Heart left ventricle (tissue), 13 donors: ENCODE measurements around the gene IKZF4.

Source experiments
- POLR2A ChIP-seq, 2 donors: fragments of 450-650 bp; IDR thresholded peaks; one replicate each; pipeline ENCODE4 v1.6.1; 2017; ENCODE audit warnings: antibody characterized with exemption in 2 of 2, mild to moderate bottlenecking in 2 of 2, moderate library complexity in 2 of 2
- TF ChIP-seq, protein P1 (sequence below), 12 donors: fragments of 200-600 bp; sonication (generic) in 4 of 12; IDR thresholded peaks; one replicate each; pipeline versions ENCODE4 v1.5.0 to v1.8.0; 2018 to 2022; ENCODE audit warnings: antibody characterized with exemption in 12 of 12, mild to moderate bottlenecking in 5 of 12
- donor health status: ischemic (EF 13 %, LVEDD 7.1; RV severe dilation, severe dysfunction).
- donor health status: DM: no; HTN: yes; CAD: no.
- donor health status: DM: no; HTN: no; CAD: no.
- donor health status: ischemic (EF 25% LVEDD 6.9; RV normal size, moderate dysfunction).
- donor health status: ischemic (EF 25% LVEDD 5.7; RV mildly dilated, moderate dysfunction).
- donor health status: ischemic (EF 35%, LVEDD 5.7; RV mildly dilated, moderate dysfunction).
- donor health status: nonischemic (EF 11% LVEDD 7.7; RV severe dilation, severe dysfunction).
- donor health status: DM: yes; HTN: yes; CAD: no.
- donor health status: PGD.
- donor health status: ischemic (EF 29% LVEDD 5.4; RV normal size, mild dysfunction).
- donor health status: nonischemic (EF 23%, LVEDD 6.1; RV moderate dilation, normal function).

DNA sequence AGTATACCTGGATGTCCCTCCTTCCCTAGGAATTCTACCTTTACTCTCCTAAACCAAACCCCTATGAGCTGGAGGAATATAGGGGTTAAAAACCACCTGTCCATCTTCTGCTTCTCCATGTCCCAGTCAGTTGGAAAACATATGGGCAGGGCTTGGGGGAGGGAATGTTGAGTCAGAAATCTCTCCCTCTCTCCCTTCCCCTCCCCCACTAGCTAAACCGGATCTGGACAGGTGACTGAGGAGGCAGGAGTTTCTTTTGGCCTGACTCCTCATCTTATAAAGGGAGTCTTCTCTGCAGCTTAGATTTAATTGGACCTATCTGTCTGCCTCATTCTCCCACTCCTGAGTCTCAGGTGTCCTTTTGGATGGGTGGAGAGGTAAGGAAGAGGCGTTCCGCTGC lies 65.3 kb downstream of the IKZF4 start:
- TF ChIP-seq, protein P1, sequence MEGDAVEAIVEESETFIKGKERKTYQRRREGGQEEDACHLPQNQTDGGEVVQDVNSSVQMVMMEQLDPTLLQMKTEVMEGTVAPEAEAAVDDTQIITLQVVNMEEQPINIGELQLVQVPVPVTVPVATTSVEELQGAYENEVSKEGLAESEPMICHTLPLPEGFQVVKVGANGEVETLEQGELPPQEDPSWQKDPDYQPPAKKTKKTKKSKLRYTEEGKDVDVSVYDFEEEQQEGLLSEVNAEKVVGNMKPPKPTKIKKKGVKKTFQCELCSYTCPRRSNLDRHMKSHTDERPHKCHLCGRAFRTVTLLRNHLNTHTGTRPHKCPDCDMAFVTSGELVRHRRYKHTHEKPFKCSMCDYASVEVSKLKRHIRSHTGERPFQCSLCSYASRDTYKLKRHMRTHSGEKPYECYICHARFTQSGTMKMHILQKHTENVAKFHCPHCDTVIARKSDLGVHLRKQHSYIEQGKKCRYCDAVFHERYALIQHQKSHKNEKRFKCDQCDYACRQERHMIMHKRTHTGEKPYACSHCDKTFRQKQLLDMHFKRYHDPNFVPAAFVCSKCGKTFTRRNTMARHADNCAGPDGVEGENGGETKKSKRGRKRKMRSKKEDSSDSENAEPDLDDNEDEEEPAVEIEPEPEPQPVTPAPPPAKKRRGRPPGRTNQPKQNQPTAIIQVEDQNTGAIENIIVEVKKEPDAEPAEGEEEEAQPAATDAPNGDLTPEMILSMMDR (IDR thresholded peaks at IDR 0.05): no peak
- no peak for TF ChIP-seq POLR2A (IDR thresholded peaks at IDR 0.05)
